Esophagus squamous epithelium (tissue), 4 donors: ENCODE measurements around the gene CAMK1G.

Experiments
- CTCF ChIP-seq, 6 experiments: fragments of 450-650 bp in 4 of 6; fragments of 200-600 bp in 2 of 6; sonication (generic) in 2 of 6; IDR thresholded peaks; one replicate each; pipeline ENCODE4 v1.5.1; 2016 to 2019; ENCODE audit warnings: antibody characterized with exemption in 6 of 6, mild to moderate bottlenecking in 4 of 6, moderate library complexity in 4 of 6
- POLR2A ChIP-seq, 4 donors: fragments of 450-650 bp; IDR thresholded peaks; one replicate each; pipeline ENCODE4 v1.6.1; 2017; ENCODE audit warnings: antibody characterized with exemption in 4 of 4, mild to moderate bottlenecking in 4 of 4, moderate library complexity in 3 of 4

DNA sequence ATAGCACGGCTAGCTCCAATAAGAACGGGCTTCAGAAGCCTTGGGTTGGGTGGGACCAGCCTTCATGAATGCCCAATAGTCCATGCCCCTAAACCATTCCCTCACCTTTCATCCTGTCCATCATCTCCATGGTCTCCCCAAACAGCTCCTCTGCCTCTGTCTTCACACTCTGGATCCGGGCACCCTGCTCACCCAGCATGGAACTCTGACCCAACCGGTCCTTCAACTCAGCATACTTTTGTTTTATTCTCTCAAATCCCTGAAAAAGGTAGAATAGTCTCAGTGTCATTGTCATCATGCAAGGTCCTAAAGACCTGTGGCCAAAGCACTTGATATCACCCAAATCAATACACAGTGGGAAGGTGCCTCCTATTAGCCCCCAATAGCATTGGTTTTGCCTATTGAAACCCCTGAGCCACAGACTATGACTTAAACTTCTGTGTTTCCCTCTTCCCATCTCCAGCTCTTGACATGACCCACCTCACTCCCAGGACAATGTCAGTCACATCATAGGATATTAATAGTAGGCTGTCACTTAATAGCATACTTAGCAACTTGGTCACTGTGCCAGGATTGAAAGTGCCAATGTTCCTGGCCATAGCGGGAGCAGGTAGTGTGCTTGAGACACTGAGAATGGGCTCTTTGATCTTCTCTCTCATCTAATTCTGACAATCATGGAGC lies 33.0 kb downstream of the CAMK1G start:
- TF ChIP-seq CTCF (IDR thresholded peaks at IDR 0.05) (no peak), POLR2A (IDR thresholded peaks at IDR 0.05) (no peak)
